ENCODE measurements around the gene GALNT5.
A peak's percentile ranks its signal among the peaks of the same experiment; 100 is the strongest.

Gene GALNT5

DNA sequence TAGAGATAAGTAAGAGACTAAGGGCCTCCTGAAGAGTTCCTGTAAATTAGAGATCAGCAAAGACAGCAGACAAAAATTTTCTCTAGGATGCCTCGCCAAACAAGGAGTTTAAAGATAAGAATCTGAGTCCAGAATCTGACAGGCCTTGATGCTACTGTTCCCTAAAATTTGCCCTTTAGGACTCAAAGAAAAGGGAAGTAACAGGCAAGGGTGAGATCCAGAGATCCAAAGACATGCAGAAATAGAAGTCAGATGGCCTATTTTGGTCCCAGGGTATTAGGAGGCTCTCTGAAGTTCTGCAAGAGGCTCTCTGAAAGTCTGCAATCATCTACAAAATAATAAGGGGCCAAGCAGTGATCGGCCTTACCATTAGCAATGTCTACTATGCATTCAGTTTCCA, 33.0 kb downstream of the GALNT5 start:
- DNase-seq: no peak

GRCh38 chr2:157291018-157291417, 33.5 kb downstream of the GALNT5 start:
- no peak for DNase-seq

- no peak for DNase-seq
Measured at GRCh38 chr2:157292853-157293252, 35.3 kb downstream of the GALNT5 start.

DNA sequence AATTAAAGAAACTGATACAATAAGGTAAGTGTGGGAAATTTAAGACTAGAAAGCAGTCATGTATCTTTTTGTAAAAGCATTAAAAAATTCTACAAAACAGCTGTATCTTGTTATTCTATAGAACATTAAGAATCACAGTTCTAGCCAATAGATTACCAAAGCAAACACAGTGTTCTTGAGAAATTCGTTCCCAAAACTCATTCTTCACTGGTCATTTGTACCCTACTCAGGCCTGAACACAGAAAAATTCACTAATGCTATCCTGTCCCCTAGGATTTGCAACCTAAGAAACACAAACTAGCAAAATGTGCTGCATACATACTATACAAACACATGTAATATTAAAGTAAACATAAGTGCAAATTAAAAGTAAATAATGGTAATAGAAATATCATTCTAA, 39.0 kb downstream of the GALNT5 start:
- no peak for DNase-seq

DNA sequence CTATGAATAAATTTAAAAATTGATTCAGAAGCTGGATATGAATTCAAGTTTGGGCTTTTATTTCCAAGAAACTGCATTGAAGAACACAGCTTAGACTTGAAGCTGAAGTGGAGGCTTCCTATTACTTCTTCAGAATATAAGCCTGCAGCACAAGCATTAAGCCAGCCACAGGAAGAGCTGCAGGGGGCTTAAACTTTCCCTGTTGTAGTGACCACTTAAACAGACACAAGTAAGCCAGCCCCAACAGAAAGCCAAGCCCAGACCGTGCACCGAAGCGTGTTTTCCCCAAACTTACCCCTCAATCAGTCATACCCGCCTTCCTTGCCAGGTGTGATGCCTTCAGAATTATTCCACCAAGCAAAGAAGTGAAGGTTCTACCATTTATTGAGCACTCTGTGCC, 39.5 kb downstream of the GALNT5 start:
- no peak for DNase-seq

GRCh38 chr2:157301307-157301706, 43.8 kb downstream of the GALNT5 start:
- DNase-seq: no peak

GRCh38 chr2:157302492-157303099, 45.1 kb downstream of the GALNT5 start:
- peak; percentile 14 for DNase-seq

GRCh38 chr2:157303612-157304011, 46.1 kb downstream of the GALNT5 start:
- no peak for DNase-seq

DNA sequence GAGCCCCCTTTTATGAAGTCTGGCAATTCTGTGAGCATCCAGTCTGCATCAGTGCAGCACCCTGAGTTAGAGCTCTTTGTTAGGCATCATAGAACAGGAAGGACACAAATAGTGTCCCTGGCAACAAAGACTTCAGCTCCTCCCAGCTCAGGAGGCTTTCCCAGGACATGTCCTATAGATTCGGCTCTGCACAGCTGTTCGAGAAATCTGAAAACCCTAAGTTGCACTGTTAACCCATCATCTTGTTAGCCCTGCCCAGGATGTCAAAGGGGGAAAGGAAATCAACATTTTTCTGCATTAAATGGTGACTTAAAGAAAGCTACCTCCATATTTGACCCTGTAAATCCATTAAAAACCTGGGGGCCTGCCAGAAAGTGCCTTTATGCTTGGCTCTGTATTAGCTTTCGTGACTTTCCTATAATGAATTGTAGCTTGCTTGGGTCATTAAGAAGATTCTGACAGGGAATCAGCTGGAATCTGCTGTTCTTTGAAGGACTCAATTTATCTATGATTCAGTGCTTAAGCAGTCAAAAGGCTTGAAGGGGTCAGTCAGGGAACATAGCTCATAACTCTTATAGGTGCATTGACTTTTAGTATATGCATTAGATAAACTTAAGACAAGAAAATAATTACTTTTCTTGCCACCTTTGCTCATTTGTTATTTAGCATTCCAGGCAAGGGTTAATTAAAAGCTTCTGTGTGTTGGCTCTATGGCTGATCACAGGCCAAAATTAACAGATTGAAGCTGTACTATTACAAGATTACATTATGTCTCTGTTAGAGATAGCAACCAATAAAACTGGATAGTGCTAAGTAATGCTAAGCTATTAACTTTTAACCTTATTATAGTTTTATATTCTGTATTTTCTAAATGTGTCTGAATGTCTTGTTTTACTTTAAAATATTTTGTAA, 47.6 kb downstream of the GALNT5 start:
- DNase-seq: peak; percentile 6

DNA sequence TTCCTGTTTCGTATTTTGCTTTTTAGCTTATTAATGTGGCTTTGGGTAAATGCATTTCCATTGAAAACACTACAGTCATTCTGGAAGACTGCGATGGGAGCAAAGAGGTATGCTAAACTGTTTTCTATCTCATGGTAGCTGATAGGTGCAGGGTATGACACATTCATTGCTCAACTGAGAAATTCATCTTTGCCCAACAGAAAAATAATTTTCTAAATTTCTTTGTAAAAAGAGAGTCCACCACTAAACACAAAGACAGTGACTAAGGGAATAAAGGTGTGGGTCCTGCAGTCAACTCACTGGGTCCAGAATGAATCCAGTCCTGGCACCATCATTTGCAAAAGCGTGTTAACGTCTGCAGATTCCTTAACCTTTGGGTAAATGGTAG, 48.2 kb downstream of the GALNT5 start:
- DNase-seq: no peak

- DNase-seq: no peak
Measured at GRCh38 chr2:157307021-157307420, 49.5 kb downstream of the GALNT5 start.

- DNase-seq: no peak
Measured at GRCh38 chr2:157309878-157310277, 52.4 kb downstream of the GALNT5 start.

DNA sequence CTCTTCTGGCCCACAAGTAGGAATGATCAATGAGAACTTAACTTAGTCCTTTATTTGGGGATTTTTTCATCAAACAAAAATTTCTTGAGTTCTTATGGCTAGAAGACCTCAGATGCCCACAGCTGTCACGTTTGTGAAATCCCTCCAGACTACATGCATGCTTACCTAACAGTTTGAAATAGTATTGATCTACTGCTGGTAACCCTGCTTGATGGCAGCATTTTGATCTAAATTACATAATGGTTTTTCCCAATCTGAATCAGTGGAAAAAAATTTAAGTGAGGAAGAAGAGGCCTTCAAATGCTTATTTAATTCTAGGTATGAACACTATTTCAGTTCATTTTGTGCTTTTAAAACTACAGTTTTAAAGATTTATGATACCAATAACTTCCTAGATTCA, 54.2 kb downstream of the GALNT5 start:
- DNase-seq: no peak

DNA sequence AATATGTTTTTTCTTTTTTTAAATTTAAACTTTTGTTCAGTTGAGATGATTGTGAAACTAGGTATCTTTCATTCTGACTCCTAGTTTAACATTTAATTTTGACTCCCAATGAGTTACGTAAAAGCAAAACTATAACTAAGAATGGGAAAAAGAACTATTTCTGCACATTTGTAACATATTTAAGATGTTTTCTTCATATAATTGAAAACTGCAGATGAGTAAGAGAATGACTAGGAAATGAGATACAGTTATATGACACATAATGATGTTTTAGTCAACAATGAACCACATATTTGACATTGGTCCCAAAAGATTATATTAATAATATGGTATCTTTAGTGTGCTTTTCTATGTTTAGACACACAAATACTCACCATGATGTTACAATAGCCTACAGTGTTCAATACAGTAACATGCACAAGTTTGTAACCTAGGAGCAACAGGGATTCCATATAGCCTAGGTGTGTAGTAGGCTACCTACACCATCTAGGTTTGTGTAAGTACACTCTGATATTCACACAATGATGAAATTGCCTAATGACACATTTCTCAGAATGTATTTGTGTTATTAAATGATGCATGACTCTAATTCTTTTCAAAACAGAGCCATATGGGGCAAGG, 55.5 kb downstream of the GALNT5 start:
- DNase-seq: no peak

DNA sequence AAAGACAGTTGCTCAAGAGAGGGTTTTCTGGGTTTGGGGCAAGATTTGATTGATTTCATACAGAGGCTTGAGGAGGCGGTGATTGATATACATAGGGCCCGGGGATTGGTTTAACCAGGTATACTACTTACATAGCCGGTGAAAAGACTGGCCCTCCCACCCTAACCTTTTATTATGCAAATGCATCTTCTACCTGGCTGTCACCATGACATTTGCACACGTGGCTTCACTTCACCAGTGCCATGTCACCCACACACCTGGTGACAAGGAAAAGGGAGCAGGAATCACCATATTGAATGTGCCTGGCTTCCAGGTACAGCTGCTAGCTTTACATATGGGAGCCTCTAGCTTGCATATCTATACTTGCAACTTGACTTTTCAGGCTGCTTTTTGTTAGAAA, 58.4 kb downstream of the GALNT5 start:
- DNase-seq: no peak

DNA sequence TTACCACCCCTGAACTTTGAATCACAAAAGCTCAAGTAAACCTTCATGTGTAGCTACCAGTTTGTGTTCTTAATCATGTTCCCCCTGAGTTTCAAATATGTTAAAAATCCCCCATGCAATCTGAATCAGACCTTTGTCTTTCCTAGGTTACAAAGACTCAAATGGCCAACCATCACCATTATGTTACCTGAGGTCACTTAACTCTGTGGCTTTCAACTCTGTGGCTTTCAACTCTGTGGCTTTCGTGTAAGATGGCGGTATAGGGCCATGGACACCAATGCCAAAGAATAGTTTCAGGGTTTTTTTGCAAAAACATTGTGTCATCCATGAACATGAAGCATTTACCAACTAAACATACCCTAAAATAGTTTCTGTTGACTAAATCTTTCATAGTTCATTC, 61.4 kb downstream of the GALNT5 start:
- DNase-seq: no peak

DNA sequence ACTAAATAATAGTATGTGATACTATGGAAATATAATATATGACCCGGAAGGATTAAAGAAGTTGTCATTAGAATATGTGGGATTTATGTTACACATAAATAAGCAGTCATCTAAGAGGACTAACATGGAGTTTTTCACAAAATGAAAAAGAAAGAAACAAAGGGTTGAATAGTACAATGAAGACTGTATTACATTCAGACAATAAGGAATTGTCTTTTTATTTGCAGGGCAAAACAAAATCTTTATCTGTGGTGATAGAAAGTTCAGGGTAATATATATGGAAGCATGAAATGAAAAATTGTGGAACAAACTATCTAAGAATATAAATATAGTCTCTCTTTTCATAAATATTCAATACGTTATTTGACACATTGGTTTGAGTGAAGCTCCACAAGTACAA, 62.3 kb downstream of the GALNT5 start:
- DNase-seq: no peak

GRCh38 chr2:157320409-157320808, 62.9 kb downstream of the GALNT5 start:
- DNase-seq: no peak

DNA sequence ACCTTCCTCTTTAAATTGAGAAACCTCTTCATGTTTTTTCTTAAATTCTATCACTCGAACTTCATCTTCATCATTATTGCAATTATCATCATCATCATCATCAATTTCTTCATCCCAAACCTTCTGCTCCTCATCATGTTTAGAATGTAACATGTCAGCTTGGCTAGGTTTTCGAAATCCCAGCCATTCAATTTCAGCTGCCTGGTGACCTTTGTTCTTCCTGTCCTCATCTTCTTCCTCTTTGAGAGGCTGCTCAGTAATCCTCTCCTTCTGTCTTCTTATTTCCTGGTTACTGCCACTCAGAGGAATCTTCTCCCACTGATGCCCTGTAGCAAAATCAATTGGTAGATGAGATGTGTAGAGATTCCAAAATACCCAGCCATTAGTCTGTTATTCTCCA, 64.0 kb downstream of the GALNT5 start:
- no peak for DNase-seq

GRCh38 chr2:157322432-157322831, 64.9 kb downstream of the GALNT5 start:
- no peak for DNase-seq

DNA sequence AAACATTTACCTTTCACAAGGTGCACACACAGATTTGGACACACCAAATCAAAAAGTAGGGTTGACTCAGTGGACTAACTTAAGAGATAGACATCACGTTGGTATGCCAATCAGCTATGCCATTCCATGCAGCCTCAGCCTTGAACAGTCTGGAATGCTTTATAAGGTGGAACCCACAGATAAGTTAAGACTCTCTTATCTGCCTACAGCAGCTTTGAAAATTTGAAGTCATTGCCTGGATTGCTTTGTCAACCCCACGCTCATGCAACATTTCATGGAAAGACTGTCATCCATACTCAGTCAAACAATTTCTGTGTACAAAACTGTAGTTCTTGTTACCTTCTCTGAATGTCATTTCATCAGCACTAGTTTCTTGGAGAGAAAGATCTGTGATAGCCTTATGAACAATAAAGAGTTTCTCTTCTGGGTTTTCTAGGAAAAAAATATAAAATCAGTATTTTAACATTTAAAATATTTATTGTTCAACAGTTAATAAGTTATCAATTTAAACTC, 66.9 kb downstream of the GALNT5 start:
- DNase-seq: no peak

GRCh38 chr2:157325786-157326185, 68.3 kb downstream of the GALNT5 start, which contains the start of gene ERMN:
ERMN (minus strand) TSS chr2:157325824; CDS start chr2:157325642, 182 bp downstream.
- no peak for DNase-seq

DNA sequence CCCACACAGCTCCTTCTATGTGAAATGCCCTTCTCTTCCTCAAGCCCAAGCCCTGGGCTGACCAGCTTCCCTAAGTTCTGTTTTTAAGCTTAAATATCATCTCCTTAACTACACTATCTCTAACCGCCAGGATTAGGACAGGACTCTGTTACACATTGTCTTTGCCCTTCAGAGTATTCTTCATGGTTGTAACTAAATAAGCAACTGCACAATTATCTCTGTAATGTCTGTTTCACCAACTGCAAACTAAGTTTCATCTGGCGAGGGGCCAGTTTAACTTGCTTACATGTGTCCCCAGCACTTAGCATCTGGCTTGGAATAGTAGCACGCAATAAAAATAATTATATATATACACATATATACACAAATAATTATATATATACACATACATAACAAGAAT, 69.2 kb downstream of the GALNT5 start:
- no peak for DNase-seq

Data from right kidney (tissue), 1 donor.